NCI-H460 (cell line): ENCODE measurements around the gene SASH1. TPM values are rescaled to one million over a fixed set of nuclear protein-coding genes. Genes with fewer than 3 reads are reported as not detected.
"Not testable (repeated sequence)": the region's sequence is repeated elsewhere in the genome, so short reads cannot be mapped to it uniquely, and the experiment has no call there.

ENCODE experiments used
- DNase-seq: peaks from one replicate; pipeline ENCODE4 v3.0.0-alpha.2; 2016; ENCODE audit warnings: low read depth; ENCODE audit errors: extremely low read depth
- total RNA-seq: library from RNA; depleted of rRNA; stranded (reverse); fragments of >200 nt; shearing (Covaris generic); gene quantifications from 2 replicates; pipeline ENCODE4 v1.2.3, GENCODE V29; 2014

The SASH1 gene
- total RNA-seq, 1 experiment from 2014 or later: 11.7 TPM

DNA sequence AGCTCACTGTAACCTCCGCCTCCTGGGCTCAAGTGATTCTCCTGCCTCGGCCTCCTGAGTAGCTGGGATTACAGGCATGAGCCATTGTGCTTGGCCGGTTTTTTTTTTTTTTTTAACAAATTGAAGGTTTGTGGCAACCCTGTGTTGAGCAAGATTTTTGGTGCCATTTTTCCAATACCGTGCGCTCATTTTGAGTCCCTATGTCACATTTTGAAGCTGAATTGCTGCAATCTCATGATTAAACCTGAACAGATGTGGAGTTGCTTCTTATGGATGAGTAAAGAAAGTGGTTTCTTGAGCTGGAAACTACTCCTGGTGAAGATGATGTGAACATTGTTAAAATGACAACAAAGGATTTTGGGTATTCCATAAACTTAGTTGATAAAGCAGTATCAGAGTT lies 16.6 kb downstream of the SASH1 start:
- no peak for DNase-seq

DNA sequence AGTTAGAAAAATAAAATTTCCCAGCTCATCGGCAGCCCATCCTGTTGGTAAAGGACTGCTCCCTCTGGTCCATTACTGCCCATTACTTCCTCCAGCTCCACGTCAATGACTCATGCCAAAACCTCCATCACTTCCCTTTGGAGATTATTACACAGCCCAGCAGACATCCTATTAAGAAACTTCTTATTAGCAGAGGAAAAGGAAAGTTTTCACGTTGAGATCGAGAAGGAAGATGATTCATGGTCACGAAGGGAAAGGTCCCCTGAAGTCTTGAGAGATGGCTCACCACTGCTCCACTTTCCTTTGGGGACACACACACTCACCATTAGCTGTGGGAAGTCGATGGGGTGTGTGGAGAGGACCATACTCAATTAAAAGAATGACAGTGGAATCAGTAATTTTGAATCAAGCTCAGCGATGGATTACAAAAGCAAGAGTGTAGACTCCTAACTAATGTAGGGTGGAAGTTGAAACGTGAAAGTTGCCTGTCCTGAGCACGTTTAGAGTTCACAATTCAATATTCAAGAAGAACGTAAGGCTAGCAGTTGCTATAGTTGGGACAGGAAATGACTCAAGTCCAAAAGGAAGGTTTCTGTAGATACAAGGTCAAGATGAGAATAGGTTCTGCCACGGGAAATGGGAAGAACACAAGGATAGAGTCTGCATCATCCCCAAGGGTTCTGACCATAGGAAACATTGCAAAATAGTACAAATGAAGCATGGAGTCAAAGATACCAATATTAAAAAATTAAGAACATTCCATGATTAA lies 21.6 kb downstream of the SASH1 start:
- DNase-seq: no peak

DNA sequence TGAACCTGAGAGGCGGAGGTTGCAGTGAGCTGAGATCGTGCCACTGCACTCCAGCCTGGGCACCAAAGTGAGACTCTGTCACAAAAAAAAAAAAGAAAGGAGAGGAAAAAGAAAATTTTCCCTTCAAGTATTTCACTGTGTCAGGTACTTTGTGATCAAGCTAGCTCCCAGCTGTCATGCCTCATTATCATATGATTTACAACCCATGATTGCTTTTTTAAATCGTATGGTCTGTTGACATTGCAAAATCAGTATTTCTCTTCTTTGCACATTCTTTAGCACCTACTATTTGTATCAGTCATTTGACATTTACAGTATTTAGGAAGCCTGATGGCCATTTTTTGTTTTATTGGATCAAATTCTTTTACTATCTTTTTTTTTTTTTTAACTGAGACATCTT lies 22.4 kb downstream of the SASH1 start:
- DNase-seq: no peak

DNA sequence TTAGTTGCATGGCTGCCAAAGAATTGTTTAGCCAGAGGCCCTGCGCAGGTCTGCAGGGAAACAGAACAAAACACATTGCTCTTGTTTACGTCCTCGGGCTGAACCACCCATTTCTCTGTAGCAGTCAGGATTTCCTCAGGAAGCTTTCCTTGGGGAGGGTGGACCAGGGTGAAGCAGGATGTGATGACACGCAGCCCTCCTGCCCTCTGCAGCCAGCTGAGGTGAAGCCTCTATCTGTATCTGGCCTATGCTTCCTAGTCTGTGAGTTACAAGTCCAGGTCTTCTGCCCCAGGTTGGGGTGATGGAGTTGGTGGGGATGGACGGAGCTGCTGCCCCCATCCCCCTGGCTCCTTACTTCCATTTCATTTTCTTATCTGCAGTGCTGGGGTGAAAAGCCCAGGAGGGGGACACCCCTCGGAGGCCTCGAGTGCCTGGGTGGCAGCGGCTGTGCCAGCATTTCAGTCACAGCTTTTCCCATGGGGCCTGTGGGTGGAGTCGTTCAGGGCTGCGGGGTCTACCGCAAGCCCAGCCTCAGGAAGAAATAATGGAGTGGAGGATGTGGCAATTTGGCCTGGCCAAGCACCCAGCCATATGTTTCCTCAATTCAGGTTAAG lies 24.9 kb downstream of the SASH1 start:
- no peak for DNase-seq

DNA sequence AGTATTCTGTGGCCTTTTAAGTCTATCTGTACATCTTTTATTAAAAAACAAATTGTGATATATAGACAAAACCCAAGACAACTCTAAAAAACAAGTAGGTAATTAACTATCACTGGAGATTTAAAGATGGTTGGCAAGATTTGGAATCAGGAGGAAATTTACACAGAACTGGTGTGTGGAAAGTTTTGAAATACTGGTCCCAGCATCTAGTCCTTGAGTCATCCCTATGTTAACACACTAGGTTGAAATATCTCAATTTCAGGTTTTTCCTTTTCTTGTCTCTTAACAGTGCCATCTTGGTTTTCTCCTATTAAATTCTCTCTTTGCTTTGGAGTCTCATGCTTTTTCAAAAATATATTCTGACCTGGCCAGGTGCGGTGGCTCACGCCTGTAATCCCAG lies 27.5 kb downstream of the SASH1 start:
- no peak for DNase-seq

DNA sequence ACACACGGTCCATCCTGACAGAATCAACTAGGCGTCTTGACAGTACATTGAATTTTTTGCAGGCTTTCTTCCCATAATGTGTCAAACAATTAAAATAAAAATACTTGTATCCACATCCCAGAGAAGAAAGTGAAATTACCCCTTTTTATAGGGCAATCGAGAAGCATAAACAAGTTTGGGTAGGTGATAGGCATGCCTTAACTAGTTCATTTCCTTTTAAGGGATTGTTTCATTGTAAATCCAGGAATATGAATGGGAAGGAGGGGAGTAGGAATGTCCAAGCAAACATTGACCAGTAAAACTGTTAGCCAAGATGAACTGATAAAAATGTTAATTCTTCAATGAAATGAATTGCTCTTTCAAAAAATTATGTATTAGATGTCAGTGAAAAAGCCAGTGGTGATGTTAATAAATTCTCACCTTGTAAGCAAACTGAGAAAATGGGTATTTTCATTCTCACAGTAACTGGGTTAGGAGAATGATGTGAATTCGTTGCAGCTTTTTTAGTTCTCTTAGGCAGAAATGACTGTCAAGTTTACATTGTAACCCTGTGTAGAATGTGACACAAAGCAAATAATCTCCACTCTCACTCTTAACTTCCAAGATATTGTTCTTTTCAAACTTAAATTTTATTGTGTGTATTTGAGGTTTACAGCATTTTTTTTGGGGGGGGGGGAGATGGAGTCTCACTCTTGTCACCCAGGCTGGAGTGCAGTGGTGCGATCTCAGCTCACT lies 31.6 kb downstream of the SASH1 start:
- DNase-seq: no peak

DNA sequence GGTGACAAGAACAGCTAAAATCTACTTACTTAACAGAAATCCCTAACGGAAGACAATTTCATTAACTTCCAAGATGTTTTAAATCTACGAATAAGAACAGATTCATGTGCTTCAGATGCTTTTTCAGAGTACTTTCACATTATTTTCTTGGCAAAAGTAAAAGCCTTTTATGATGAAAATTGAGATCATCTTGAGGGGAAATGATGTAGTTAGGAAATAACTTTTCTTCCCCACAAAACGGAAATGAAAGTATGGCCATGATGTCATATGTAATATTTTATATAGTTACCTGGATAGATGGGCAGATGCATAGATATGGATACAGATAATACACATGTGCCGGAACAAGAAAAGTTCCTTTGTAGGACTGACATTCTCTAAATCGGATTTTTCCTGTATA lies 32.8 kb downstream of the SASH1 start:
- no peak for DNase-seq

DNA sequence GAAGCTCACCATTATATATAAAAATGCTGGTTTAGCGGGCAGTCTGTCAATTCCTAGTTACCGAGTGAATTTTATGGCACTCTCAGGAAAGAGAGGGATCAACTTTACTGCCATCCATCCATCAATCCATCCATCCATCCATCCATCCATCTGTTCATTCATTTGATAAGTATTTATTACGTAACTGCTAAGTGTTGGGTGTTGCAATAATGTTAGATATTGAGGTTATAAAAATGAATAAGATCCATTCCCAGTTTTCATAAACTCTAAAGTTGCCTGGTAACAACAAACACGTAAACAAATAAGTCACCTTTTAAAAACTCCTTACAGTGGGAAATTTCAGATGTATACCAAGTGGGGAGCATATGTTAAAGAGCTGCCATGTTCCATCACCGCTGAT lies 36.8 kb downstream of the SASH1 start:
- DNase-seq: no peak

DNA sequence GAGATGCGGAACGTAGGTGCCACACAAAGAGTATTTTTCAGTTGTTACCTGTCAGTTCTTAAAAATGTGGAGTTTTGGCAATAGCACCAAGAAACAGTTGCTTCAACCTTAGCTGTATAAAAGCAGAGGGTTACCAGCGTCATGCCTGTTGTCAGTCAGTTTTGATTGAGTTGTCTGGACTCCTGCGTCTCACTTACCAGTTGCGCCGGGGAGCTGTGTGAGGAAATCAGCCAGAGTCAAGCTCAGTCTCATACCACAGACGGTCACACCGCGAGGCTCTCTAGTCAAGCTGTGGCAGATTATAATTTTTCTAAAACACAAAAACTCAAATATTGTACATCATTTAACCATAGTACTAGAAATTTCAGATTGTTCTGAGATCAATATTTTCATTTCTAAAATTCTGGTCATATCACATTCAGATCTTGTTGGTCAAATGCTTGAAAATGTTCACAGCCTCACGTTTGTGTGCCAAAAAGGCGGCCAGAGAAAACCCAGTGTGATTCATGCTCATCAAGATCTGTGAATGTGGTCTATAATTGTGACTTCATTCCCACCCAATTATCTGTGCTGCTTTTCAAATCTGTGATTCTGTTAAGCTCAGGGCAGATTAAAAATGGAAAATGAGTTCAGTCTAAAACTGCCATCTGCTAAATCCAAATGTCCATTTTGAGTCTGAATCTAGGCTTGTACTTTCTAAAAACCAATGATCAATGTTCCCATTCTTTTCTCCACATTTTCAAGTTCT lies 37.5 kb downstream of the SASH1 start:
- DNase-seq: no peak

DNA sequence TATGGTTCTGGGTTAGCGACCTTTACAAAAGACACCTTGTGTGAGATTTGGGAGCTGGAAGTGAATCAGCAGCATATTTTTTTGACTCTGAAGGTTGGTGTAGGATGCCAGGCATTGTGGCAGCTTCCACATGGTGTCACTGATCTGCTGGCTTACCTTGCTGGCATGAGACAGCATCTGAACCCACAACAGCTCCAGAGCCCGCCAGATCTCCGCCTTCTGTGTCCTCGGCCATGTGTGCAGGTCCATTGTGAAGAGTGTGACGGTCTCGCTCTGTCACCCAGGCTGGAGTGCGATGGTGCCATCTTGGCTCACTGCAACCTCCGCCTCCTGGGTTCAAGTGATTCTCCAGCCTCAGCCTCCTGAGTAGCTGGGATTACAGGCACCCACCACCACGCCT lies 39.4 kb downstream of the SASH1 start:
- DNase-seq: not testable (repeated sequence)

DNA sequence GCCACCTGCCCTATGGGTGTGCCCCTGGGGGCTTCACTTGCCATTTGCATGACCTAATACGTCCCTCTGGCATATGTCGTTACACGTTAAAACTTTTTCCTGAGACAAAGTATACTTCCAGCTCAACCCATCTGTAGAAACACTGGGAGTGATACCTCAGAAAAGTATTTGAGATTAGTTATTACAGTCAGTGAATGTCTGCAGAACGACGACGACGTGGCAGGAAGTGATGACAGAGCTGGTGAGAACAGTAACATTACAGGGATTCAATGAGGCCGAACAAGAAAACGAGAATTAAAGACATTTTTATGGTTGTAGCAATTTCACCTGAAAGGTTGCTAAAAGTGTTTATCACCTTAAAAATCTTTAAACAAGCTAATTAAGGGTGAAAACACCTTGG lies 40.2 kb downstream of the SASH1 start:
- DNase-seq: no peak

DNA sequence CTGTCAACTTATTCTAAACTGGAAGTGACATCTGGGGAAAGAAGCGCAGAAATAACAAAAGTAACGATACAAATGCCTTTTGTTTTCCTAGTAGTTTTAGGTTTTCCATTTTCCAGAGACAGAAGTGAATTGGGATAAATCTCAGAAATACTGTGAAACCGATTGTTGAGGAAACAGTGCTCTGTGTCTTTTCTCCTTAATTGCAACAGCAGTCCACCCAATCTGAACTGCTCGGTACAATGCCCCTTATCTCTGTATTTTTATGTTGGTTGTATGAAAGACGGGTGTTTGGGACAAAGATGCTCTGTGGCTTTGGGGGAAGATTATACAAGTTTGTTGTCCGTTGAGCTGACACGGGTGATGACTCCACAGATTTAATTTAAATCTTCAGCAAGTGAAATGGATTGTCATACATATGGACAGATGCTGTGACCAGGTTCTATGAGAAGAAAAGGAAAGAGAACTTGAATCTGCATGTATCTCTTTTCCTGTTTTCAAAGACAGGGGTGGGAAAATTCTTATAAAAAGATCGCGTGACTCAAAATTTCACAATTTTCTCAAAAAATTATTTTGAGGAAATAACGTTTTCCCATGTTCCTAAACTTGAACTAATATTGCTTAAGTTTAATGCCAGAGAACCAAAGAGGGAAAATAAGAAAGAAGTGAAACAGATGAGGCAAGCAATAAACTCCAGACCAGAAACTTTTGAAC lies 41.2 kb downstream of the SASH1 start:
- no peak for DNase-seq

DNA sequence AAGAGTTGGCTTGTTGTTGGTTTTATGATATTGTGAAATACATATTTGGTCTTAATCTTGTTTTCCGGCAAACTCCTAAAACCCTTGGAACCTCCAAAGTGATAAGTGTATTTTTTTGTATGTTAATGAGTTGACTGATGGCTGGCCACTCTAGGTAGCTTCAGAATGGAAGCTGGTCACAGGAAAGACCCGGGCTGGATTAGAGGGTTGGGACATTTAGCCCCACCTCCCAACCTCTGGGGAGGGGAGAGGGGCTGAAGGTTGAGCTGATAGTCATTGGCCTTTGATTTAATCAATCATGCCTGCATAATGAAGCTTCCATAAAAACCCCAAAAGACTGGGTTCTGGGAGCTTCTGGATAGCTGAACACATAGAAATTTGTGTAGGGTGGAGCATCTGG lies 42.7 kb downstream of the SASH1 start:
- DNase-seq: no peak

DNA sequence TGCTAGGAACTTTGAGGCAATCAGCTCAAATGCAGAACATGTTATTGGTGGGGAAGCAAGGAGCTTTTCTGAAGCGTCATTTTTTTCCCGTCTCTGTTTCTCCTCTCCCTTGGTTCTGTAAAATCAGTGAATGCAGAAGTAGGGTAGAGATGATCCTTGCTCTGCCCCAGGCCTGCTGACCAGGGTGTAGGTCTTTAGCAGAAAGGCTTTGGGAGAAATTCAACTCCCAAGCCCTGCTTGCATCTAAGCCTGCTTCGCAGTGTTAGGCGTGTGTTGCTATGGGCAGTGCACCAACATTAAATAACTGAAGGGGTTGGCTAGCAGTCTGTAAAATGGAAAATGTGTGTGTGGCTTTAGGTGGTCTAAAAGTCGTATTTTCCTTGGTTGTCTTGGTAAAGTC lies 45.9 kb downstream of the SASH1 start:
- DNase-seq: no peak

DNA sequence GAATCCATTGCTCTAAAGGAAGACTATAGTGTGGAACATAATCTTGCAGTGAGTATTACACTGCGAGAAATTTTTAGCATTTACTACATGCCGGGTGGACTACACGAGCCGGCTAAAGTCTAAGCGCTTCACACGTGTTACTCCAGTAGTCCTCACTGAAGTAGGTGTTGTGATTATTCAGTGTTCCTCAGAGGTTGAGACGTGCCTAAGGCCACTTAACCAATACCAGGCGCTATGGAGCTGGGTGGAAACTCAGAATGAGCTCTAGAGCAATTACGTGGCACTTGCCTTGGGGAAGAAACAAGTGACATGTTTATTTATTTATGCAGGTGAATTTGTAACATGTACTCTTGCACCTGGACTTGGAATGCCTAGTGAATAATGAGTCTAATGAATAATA lies 46.4 kb downstream of the SASH1 start:
- DNase-seq: no peak

DNA sequence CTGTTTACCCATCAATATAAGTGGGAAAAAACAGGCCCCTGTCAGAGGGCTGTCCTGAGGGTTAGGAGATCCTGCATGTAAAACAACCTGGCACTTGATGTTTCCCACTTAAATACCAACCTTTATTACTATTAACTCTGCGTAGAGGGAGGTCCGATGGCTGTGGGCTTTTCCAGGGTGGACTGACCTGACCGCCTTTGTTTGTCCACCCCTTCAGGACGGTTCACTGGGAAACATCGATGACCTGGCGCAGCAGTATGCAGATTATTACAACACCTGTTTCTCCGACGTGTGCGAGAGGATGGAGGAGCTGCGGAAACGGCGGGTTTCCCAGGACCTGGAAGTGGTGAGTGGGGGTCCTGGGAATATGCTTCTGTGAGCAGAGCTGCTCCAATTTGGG lies 47.3 kb downstream of the SASH1 start:
- DNase-seq: no peak

DNA sequence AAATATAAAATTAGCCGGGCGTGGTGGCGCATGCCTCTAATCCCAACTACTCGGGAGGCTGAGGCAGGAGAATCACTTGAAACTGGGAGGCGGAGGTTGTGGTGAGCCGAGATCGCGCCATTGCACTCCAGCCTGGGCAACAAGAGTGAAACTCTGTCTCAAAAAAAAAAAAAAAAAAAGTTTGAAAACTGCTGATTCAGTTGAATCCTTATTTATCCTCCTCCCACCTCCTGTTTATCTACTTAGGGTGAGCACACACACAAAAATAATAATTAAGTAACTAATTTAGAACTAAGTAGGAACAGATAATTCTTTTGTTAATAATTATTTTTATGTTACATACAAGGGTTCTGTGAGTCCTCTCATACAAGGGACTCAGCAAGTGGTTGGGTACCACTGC lies 49.5 kb downstream of the SASH1 start:
- not testable (repeated sequence) for DNase-seq

DNA sequence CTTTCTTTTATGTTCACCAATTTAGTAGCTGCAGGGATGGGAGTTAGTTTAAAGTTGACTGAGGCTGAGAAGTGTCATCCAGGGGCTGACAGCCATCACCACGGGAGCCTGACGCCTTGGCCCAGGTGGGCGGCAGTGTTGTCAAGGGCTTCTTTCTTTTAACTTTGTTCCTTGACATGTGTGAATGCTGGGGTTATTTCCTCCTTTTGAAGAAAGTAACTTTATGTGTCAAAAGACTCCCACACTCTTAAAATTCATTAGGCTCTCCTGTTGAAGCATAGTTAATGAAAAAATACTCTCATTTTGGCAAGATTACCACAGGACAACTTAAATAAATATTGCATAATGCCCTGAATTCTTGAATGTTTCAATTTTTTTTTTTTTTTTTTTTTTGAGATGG lies 50.0 kb downstream of the SASH1 start:
- no peak for DNase-seq

DNA sequence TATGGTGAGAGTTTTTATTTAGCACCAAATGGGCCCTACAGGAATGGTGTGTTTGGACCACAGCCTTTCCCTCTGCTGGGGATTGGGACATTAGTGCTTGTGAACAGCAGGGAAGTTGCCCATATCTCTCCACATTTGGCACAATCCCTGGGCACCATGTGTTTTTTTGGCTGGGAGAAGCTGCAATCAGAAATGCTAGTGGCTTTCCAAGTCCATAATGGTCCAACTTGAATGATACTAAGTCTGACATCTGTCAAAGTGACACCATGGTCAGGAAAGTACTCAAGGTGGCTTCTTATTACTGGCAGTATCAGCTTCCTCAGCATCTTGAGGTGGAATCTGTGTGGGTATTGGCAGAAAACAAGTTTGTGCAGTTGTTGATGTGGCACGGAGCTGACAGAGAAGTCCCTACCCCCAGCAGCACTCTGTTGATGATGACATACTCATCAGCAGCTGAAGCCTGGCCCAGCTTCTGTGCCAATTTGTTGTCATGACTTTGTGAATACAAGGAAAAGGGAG lies 53.0 kb downstream of the SASH1 start:
- no peak for DNase-seq

DNA sequence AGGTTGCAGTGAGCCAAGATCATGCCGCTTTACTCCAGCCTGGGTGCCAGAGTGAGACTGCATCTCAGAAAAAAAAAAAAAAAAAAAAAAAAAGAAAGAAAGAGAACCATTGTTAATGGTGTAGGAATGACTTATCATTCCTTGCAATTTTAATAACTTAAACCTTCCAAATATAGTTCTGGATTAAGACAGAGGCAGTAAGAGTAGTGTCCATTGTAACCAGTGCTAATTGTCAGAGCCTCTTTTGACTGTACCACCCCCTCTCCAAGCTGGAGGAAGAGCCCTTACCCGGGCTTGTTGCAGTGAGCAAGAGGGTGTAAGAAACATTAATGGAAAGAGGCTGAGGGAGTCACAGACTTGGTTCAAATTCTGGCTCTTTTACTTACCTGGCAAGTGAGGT lies 53.8 kb downstream of the SASH1 start:
- no peak for DNase-seq
